NT2/D1 (cell line): ENCODE results near the gene RIMBP2.

ENCODE experiments used
- DNase-seq: peaks from one replicate; pipeline ENCODE4 v3.0.0-alpha.2; 2011; ENCODE audit warnings: low read depth, low spot score
- H3K27me3 ChIP-seq: 2 replicates; pipeline ENCODE4 v1.6.0; 2011; ENCODE audit warnings: mild to moderate bottlenecking; ENCODE audit not compliant: insufficient read length, insufficient read depth
- H3K36me3 ChIP-seq: 2 replicates; pipeline ENCODE4 v1.6.1; 2011; ENCODE audit warnings: mild to moderate bottlenecking, low read length, mixed read lengths; ENCODE audit not compliant: insufficient read depth, insufficient read length
- H3K4me1 ChIP-seq: 2 replicates; pipeline ENCODE4 v1.5.1; 2011; ENCODE audit not compliant: insufficient read depth, insufficient read length
- H3K4me3 ChIP-seq: 2 replicates; pipeline ENCODE4 v1.5.1; 2011; ENCODE audit warnings: low read depth; ENCODE audit not compliant: insufficient read length
- H3K9ac ChIP-seq: 2 replicates; pipeline ENCODE4 v1.6.0; 2011; ENCODE audit warnings: low read depth; ENCODE audit not compliant: insufficient read length
- H3K9me3 ChIP-seq: 2 replicates; pipeline ENCODE4 v1.5.1; 2011; ENCODE audit warnings: mild to moderate bottlenecking, low read length; ENCODE audit not compliant: insufficient read depth
- SUZ12 ChIP-seq: IDR thresholded peaks from 2 replicates; pipeline ENCODE4 v1.6.1; 2011; ENCODE audit not compliant: insufficient read length, insufficient read depth; ENCODE audit errors: extremely low read depth
- YY1 ChIP-seq: IDR thresholded peaks from 2 replicates; pipeline ENCODE4 v1.6.1; 2011; ENCODE audit not compliant: insufficient read length, insufficient read depth
- ZNF274 ChIP-seq: IDR thresholded peaks from 2 replicates; pipeline ENCODE4 v1.6.1; 2011; ENCODE audit warnings: mild to moderate bottlenecking, low read depth, low read length

The RIMBP2 gene

GRCh38 chr12:130457215-130457614, 258.9 kb downstream of the RIMBP2 start:
- peaks cover 3% of the 10 kb centered on the region for H3K4me1 ChIP-seq
- TF ChIP-seq ZNF274 (no peak), SUZ12 (no peak), YY1 (no peak)
- no peaks in the 10 kb centered on the region for H3K9me3 ChIP-seq
- no peak for DNase-seq
- H3K36me3 ChIP-seq, result no peaks in the 10 kb centered on the region
- H3K4me3 ChIP-seq, result no peak overlapping the region
- H3K9ac ChIP-seq, result no peak overlapping the region
- H3K27me3 ChIP-seq, result no peaks in the 10 kb centered on the region

DNA sequence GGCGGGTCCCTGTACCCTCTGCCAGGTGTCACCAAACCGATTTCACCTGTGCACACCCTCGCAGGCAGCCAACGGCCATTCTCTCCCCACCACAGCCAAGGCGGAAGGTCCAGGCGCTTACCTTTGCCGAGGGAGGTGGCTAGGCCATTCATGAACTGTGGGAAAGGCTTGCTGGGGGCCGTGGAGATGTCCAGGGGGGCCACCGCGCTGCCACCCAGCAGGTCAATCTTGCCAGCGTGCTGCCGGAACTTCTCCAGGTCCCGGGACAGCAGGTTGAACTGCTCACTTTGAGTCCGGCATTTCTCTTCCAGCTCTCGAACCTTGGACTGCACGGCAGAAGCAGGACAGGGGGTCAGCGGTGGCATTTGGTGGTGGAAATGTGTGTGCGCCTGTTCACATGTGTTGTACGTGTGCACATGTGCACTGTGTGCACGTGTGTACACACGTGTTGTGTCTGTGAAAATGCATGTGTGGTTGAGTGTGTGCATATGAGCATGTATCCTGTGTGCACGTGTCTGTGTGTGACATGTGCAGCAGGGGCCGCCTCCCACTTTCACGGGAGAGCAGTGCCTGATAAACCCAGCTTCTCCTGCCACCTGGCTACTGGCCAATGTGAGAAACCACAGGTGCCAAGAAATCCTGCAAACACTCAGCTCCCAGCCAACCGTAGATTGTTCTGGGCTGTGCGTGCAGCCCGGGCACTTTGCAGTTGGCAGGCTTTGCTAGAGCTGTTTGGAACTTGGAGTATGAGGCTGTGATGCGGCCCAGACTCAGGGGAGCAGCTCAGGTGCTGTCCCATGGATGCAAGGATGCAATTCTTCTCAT, 259.5 kb downstream of the RIMBP2 start:
- Histone ChIP-seq H3K27me3 (no peaks in the 10 kb centered on the region), H3K4me3 (no peak overlapping the region), H3K36me3 (no peaks in the 10 kb centered on the region), H3K9ac (no peak overlapping the region), H3K9me3 (no peaks in the 10 kb centered on the region), H3K4me1 (peaks cover 3% of the 10 kb centered on the region)
- no peak for TF ChIP-seq SUZ12
- no peak for TF ChIP-seq ZNF274
- TF ChIP-seq YY1, result no peak
- no peak for DNase-seq

- DNase-seq, result no peak
- Histone ChIP-seq H3K4me3 (no peak overlapping the region), H3K9me3 (no peaks in the 10 kb centered on the region), H3K9ac (no peak overlapping the region), H3K4me1 (peaks cover 3% of the 10 kb centered on the region), H3K27me3 (no peaks in the 10 kb centered on the region), H3K36me3 (no peaks in the 10 kb centered on the region)
- TF ChIP-seq ZNF274, result no peak
- TF ChIP-seq YY1, result no peak
- no peak for TF ChIP-seq SUZ12
Measured at GRCh38 chr12:130455161-130455560, 260.9 kb downstream of the RIMBP2 start.

- H3K9me3 ChIP-seq, result no peaks in the 10 kb centered on the region
- H3K4me3 ChIP-seq, result no peak overlapping the region
- H3K4me1 ChIP-seq, result no peaks in the 10 kb centered on the region
- H3K9ac ChIP-seq, result no peak overlapping the region
- DNase-seq, result no peak
- TF ChIP-seq ZNF274, result no peak
- no peak for TF ChIP-seq YY1
- no peak for TF ChIP-seq SUZ12
- no peaks in the 10 kb centered on the region for H3K27me3 ChIP-seq
- no peaks in the 10 kb centered on the region for H3K36me3 ChIP-seq
Measured at GRCh38 chr12:130454296-130454695, 261.8 kb downstream of the RIMBP2 start.

- H3K4me3 ChIP-seq, result no peak overlapping the region
- no peaks in the 10 kb centered on the region for H3K27me3 ChIP-seq
- no peak overlapping the region for H3K9ac ChIP-seq
- H3K36me3 ChIP-seq, result no peaks in the 10 kb centered on the region
- DNase-seq, result no peak
- H3K9me3 ChIP-seq, result no peaks in the 10 kb centered on the region
- TF ChIP-seq YY1, result no peak
- no peak for TF ChIP-seq ZNF274
- no peak for TF ChIP-seq SUZ12
- no peaks in the 10 kb centered on the region for H3K4me1 ChIP-seq
Measured at GRCh38 chr12:130452546-130452945, 263.6 kb downstream of the RIMBP2 start.

GRCh38 chr12:130451001-130451930, 264.8 kb downstream of the RIMBP2 start:
- no peak overlapping the region for H3K4me3 ChIP-seq
- TF ChIP-seq SUZ12, result no peak
- TF ChIP-seq YY1, result no peak
- TF ChIP-seq ZNF274, result no peak
- H3K36me3 ChIP-seq, result no peaks in the 10 kb centered on the region
- H3K4me1 ChIP-seq, result no peaks in the 10 kb centered on the region
- H3K9ac ChIP-seq, result no peak overlapping the region
- H3K9me3 ChIP-seq, result no peaks in the 10 kb centered on the region
- H3K27me3 ChIP-seq, result no peaks in the 10 kb centered on the region
- DNase-seq, result no peak

GRCh38 chr12:130449291-130449690, 266.8 kb downstream of the RIMBP2 start:
- Histone ChIP-seq H3K4me1 (no peaks in the 10 kb centered on the region), H3K9ac (no peak overlapping the region), H3K4me3 (no peak overlapping the region), H3K27me3 (no peaks in the 10 kb centered on the region), H3K9me3 (no peaks in the 10 kb centered on the region), H3K36me3 (no peaks in the 10 kb centered on the region)
- no peak for DNase-seq
- TF ChIP-seq ZNF274 (no peak), SUZ12 (no peak), YY1 (no peak)
